GM21423 (cell line): ENCODE results near the gene H6PD.

Experiments used
- ATAC-seq: cut with Tn5 transposase; IDR thresholded peaks from one replicate; pipeline ENCODE4 v1.9.1; 2021; ENCODE audit warnings: mild to moderate bottlenecking, moderate library complexity; ENCODE audit not compliant: unreplicated experiment

The H6PD gene

GRCh38 chr1:9239622-9240401, 5.2 kb downstream of the H6PD start:
- no peak for ATAC-seq

- ATAC-seq: no peak
These were observed 6.6 kb downstream of the H6PD start for GRCh38 chr1:9240914-9241820.

- no peak for ATAC-seq
These were observed 7.3 kb downstream of the H6PD start for GRCh38 chr1:9241891-9242290.

GRCh38 chr1:9242338-9242969, 7.9 kb downstream of the H6PD start:
- no peak for ATAC-seq

- ATAC-seq: no peak
These were observed 8.6 kb downstream of the H6PD start for GRCh38 chr1:9243066-9243739.

- no peak for ATAC-seq
These were observed 10.1 kb downstream of the H6PD start for GRCh38 chr1:9244501-9245229.

GRCh38 chr1:9245230-9245619, 10.7 kb downstream of the H6PD start:
- no peak for ATAC-seq

- no peak for ATAC-seq
These were observed 11.1 kb downstream of the H6PD start for GRCh38 chr1:9245661-9246060.

GRCh38 chr1:9246215-9246614, 11.6 kb downstream of the H6PD start:
- no peak for ATAC-seq

GRCh38 chr1:9246841-9247785, 12.5 kb downstream of the H6PD start:
- no peak for ATAC-seq

- ATAC-seq: no peak
These were observed 13.3 kb downstream of the H6PD start for GRCh38 chr1:9247894-9248293.

- no peak for ATAC-seq
These were observed 14.0 kb downstream of the H6PD start for GRCh38 chr1:9248341-9249262.

GRCh38 chr1:9249263-9249533, 14.6 kb downstream of the H6PD start:
- no peak for ATAC-seq

- no peak for ATAC-seq
These were observed 15.2 kb downstream of the H6PD start for GRCh38 chr1:9249534-9250410.

- no peak for ATAC-seq
These were observed 16.1 kb downstream of the H6PD start for GRCh38 chr1:9250411-9251381.

- no peak for ATAC-seq
These were observed 16.9 kb downstream of the H6PD start for GRCh38 chr1:9251501-9251900.
